ENCODE results near the gene CACFD1.

- TF ChIP-seq CTCF (IDR thresholded peaks at IDR 0.05): no peak
- TF ChIP-seq POLR2AphosphoS5 (IDR thresholded peaks at IDR 0.05): no peak
- TF ChIP-seq POLR2A (IDR thresholded peaks at IDR 0.05): no peak
These were observed 47.6 kb downstream of the CACFD1 start for GRCh38 chr9:133507246-133507965.
